Esophagus muscularis mucosa (tissue), 4 donors: Measurements from ENCODE around the gene GPR153. TPM values are rescaled to one million over a fixed set of nuclear protein-coding genes. Genes with fewer than 3 reads are reported as not detected.

Experiments used
- DNase-seq: peaks from one replicate; pipeline ENCODE4 v3.0.0-alpha.2; 2017; ENCODE audit errors: extremely low spot score
- H3K27ac ChIP-seq, 4 donors: fragments of 200-600 bp; sonication (generic); replicated peaks in 1 of 4; 1 replicate in 3 of 4; 2 replicates in 1 of 4; pipeline ENCODE4 v1.5.1; 2016 to 2019; ENCODE audit warnings: mild to moderate bottlenecking in 1 of 4
- H3K27me3 ChIP-seq, 4 donors: fragments of 200-600 bp; sonication (generic); one replicate each; pipeline versions ENCODE4 v1.5.1 to v1.6.0; 2016 to 2019
- H3K36me3 ChIP-seq, 4 donors: fragments of 200-600 bp; sonication (generic); one replicate each; pipeline ENCODE4 v1.5.1; 2016 to 2019
- H3K4me1 ChIP-seq, 4 donors: fragments of 200-600 bp; sonication (generic); one replicate each; pipeline ENCODE4 v1.5.1; 2016 to 2019
- H3K4me3 ChIP-seq, 4 donors: fragments of 200-600 bp; sonication (generic); 1 replicate in 2 of 4; 2 replicates in 2 of 4; pipeline ENCODE4 v1.5.1; 2016 to 2019; ENCODE audit warnings: mild to moderate bottlenecking in 4 of 4, moderate library complexity in 1 of 4
- H3K9me3 ChIP-seq, 4 donors: fragments of 200-600 bp; sonication (generic); 1 replicate in 3 of 4; 2 replicates in 1 of 4; pipeline ENCODE4 v1.5.1; 2016 to 2019
- CTCF ChIP-seq, 3 experiments: fragments of 200-600 bp in 2 of 3; fragments of 450-650 bp in 1 of 3; sonication (generic) in 2 of 3; IDR thresholded peaks; one replicate each; pipeline ENCODE4 v1.5.1; 2017 to 2019; ENCODE audit warnings: antibody characterized with exemption in 3 of 3, mild to moderate bottlenecking in 2 of 3, moderate library complexity in 1 of 3
- EP300 ChIP-seq: sonication (generic); formaldehyde crosslinking; IDR thresholded peaks from one replicate; pipeline ENCODE4 v1.6.1; 2017; ENCODE audit warnings: antibody characterized with exemption
- POLR2A ChIP-seq: fragments of 450-650 bp; IDR thresholded peaks from one replicate; pipeline ENCODE4 v1.6.1; 2017; ENCODE audit warnings: antibody characterized with exemption, moderate library complexity, mild to moderate bottlenecking, low read depth
- POLR2AphosphoS5 ChIP-seq, 2 donors: sonication (generic); formaldehyde crosslinking; IDR thresholded peaks; one replicate each; pipeline ENCODE4 v1.6.1; 2017; ENCODE audit warnings: antibody characterized with exemption in 2 of 2
- WGBS: methylation state at CpG from one replicate; pipeline ENCODE4 v1.1.5; 2018; 5-methylcytosine and 5-hydroxymethylcytosine counted together
- intact Hi-C: fragments of 100-400 bp; cut with DNase I; formaldehyde crosslinking; loops from one replicate; pipeline ENCODE4 v1.15.1; 2023
- total RNA-seq, 4 donors: library from RNA; depleted of rRNA; stranded (reverse); fragments of >200 nt; gene quantifications; one replicate each; pipeline versions ENCODE4 v1.1.0 to v1.2.1, GENCODE V29; 2016

GPR153 gene
- total RNA-seq, 4 donors from 2014 or later: 5.5 to 11.0 (median 9.3) TPM

GRCh38 chr1:6239950-6240768 is 20.7 kb downstream of the GPR153 start:
- H3K27me3 ChIP-seq: peaks cover 13 to 68% (median 42%) of the 10 kb centered on the region in 4 donors
- intact Hi-C loops: no loop called here
- DNase-seq: no peak
- no peaks in the 10 kb centered on the region for H3K9me3 ChIP-seq
- no peak overlapping the region for H3K4me3 ChIP-seq
- TF ChIP-seq CTCF (IDR thresholded peaks at IDR 0.05): no peak
- no peak for TF ChIP-seq POLR2A
- no peak for TF ChIP-seq POLR2AphosphoS5 (IDR thresholded peaks at IDR 0.05)
- no peak for TF ChIP-seq EP300
- WGBS: 68% methylated on average over 13 of the region's 17 CpGs
- H3K36me3 ChIP-seq: no peaks in the 10 kb centered on the region
- H3K4me1 ChIP-seq: peaks cover 19 to 35% (median 28%) of the 10 kb centered on the region in 4 donors
- no peak overlapping the region for H3K27ac ChIP-seq

- 48% methylated on average over 7 of the region's 7 CpGs for WGBS
- H3K9me3 ChIP-seq: no peaks in the 10 kb centered on the region
- no peak for TF ChIP-seq POLR2AphosphoS5 (IDR thresholded peaks at IDR 0.05)
- no peak for TF ChIP-seq EP300
- no peak for TF ChIP-seq POLR2A
- no peak for TF ChIP-seq CTCF (IDR thresholded peaks at IDR 0.05)
- H3K4me1 ChIP-seq: peaks cover 27 to 37% (median 32%) of the 10 kb centered on the region in 4 donors
- intact Hi-C loops: no loop called here
- no peak for DNase-seq
- no peaks in the 10 kb centered on the region for H3K36me3 ChIP-seq
- H3K27ac ChIP-seq: no peak overlapping the region
- no peak overlapping the region for H3K4me3 ChIP-seq
- H3K27me3 ChIP-seq: peaks cover 13 to 60% (median 38%) of the 10 kb centered on the region in 4 donors
Measured at GRCh38 chr1:6239213-6239752, 21.6 kb downstream of the GPR153 start.

GRCh38 chr1:6237093-6237492 is 23.8 kb downstream of the GPR153 start:
- 98% methylated on average over 4 of the region's 4 CpGs for WGBS
- no peak overlapping the region for H3K27ac ChIP-seq
- no peak overlapping the region for H3K4me3 ChIP-seq
- peaks cover 0 to 22% (median 20%) of the 10 kb centered on the region in 4 donors for H3K36me3 ChIP-seq
- intact Hi-C loops: no loop called here
- no peaks in the 10 kb centered on the region for H3K9me3 ChIP-seq
- TF ChIP-seq EP300: no peak
- no peak for TF ChIP-seq POLR2AphosphoS5 (IDR thresholded peaks at IDR 0.05)
- TF ChIP-seq POLR2A: no peak
- DNase-seq: no peak
- H3K4me1 ChIP-seq: peaks cover 27 to 38% (median 33%) of the 10 kb centered on the region in 4 donors
- H3K27me3 ChIP-seq: peaks cover 8 to 38% (median 16%) of the 10 kb centered on the region in 4 donors

GRCh38 chr1:6235296-6235677 is 25.6 kb downstream of the GPR153 start:
- intact Hi-C loops: no loop called here
- DNase-seq: no peak

More at GRCh38 chr1:6235296-6235677, 25.6 kb downstream of the GPR153 start:
- H3K27me3 ChIP-seq: peaks cover 0 to 20% (median 2%) of the 10 kb centered on the region in 4 donors
- H3K4me3 ChIP-seq: peak overlapping the region; percentile 68 to 98 (median 86)
- H3K4me1 ChIP-seq: peaks cover 19 to 30% (median 24%) of the 10 kb centered on the region in 4 donors
- peaks cover 11 to 40% (median 37%) of the 10 kb centered on the region in 4 donors for H3K36me3 ChIP-seq
- peak overlapping the region; percentile 57 to 78 (median 68) for H3K27ac ChIP-seq
- WGBS: 0% methylated on average over 11 of the region's 30 CpGs
- TF ChIP-seq EP300 (no peak), POLR2AphosphoS5 (IDR thresholded peaks at IDR 0.05) (no peak), CTCF (IDR thresholded peaks at IDR 0.05) (no peak), POLR2A (no peak)
- H3K9me3 ChIP-seq: no peaks in the 10 kb centered on the region
